ENCODE results near the gene AUTS2. TPM values are rescaled to one million over a fixed set of nuclear protein-coding genes. Genes with fewer than 3 reads are reported as not detected.

AUTS2 gene
- total and polyA plus RNA-seq, 10 donors, result 6.1 to 54.8 (median 29.1) TPM

- TF ChIP-seq POLR2AphosphoS5 (IDR thresholded peaks at IDR 0.05), result no peak
- TF ChIP-seq POLR2A (IDR thresholded peaks at IDR 0.05), result no peak
- TF ChIP-seq, protein P1, sequence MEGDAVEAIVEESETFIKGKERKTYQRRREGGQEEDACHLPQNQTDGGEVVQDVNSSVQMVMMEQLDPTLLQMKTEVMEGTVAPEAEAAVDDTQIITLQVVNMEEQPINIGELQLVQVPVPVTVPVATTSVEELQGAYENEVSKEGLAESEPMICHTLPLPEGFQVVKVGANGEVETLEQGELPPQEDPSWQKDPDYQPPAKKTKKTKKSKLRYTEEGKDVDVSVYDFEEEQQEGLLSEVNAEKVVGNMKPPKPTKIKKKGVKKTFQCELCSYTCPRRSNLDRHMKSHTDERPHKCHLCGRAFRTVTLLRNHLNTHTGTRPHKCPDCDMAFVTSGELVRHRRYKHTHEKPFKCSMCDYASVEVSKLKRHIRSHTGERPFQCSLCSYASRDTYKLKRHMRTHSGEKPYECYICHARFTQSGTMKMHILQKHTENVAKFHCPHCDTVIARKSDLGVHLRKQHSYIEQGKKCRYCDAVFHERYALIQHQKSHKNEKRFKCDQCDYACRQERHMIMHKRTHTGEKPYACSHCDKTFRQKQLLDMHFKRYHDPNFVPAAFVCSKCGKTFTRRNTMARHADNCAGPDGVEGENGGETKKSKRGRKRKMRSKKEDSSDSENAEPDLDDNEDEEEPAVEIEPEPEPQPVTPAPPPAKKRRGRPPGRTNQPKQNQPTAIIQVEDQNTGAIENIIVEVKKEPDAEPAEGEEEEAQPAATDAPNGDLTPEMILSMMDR (IDR thresholded peaks at IDR 0.05 in 8 of 11, conservative IDR thresholded peaks at IDR 0.05 in 3 of 11), result no peak
- 90 to 100% (median 97%) methylated on average over 2 of the region's 2 CpGs for WGBS, 5 donors
These were observed 645.2 kb downstream of the AUTS2 start for GRCh38 chr7:70243443-70243842.

DNA sequence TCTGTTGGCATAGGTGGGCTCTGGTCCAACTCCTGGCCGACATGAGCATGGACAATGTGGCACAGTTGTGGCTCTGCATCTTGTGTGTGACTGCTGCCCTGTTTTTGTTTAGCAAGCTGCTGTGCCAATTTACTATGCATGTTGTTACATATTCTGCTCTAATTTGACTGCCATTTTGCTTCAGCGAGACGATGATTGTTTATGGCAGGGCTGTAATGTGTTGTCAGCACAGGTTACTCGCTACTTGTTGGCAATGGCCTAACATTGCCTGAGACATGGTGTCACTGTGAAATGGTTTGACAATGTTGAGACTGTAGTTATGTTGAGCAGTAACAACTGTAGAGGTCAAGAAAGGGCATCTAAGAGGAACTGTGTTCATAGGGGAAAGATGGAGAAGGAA, 659.6 kb downstream of the AUTS2 start:
- H3K4me3 ChIP-seq, result no peak overlapping the region
- no peaks in the 10 kb centered on the region for H3K4me1 ChIP-seq
- H3K27ac ChIP-seq, result no peak overlapping the region
- H3K36me3 ChIP-seq, result no peaks in the 10 kb centered on the region
- TF ChIP-seq POLR2AphosphoS5 (IDR thresholded peaks at IDR 0.05) (no peak), POLR2A (IDR thresholded peaks at IDR 0.05) (no peak)
- TF ChIP-seq, protein P1 (IDR thresholded peaks at IDR 0.05 in 8 of 11, conservative IDR thresholded peaks at IDR 0.05 in 3 of 11), result no peak
- no peaks in the 10 kb centered on the region for H3K27me3 ChIP-seq (replicated peaks in 1 of 7)
- no peaks in the 10 kb centered on the region for H3K9me3 ChIP-seq
- WGBS, 5 donors, result 84 to 99% (median 92%) methylated on average over 4 of the region's 4 CpGs
- DNase-seq, result no peak
- intact Hi-C loops (cut with DNase I; ENCODE audit: low total_unique reads), result no loop called here

More at GRCh38 chr7:70243443-70243842, 645.2 kb downstream of the AUTS2 start:
- no peaks in the 10 kb centered on the region for H3K27me3 ChIP-seq (replicated peaks in 1 of 7)
- H3K4me1 ChIP-seq, result peaks cover 0 to 1% (median 0%) of the 10 kb centered on the region in 6 donors
- DNase-seq, result no peak
- H3K4me3 ChIP-seq, result no peak overlapping the region
- H3K36me3 ChIP-seq, result no peaks in the 10 kb centered on the region
- intact Hi-C loops (cut with DNase I; ENCODE audit: low total_unique reads), result no loop called here
- no peak overlapping the region for H3K27ac ChIP-seq
- H3K9me3 ChIP-seq, result peaks cover 0 to 5% (median 1%) of the 10 kb centered on the region in 8 donors

DNA sequence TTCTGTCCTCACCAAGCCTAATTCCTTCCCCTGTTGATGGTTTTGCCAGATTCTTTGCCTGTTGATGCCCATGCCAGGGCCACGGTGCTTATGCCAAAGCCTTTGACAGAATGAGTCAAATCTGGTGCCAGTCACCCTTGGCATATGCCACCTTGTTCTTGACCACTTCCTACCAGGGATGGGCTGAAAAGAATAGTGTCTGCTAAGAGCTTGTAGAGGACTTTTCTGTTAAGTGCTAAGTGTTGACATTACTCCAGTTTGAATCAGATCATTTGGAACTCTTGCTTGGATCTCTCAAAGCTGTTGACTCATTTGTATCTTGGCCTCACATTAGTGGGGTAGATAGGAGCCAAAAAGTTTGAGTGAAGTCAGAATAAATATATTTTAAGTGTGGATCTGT, 661.2 kb downstream of the AUTS2 start:
- WGBS, 5 donors, result 64 to 93% (median 76%) methylated on average over 1 of the region's 1 CpG
- no peak for DNase-seq

DNA sequence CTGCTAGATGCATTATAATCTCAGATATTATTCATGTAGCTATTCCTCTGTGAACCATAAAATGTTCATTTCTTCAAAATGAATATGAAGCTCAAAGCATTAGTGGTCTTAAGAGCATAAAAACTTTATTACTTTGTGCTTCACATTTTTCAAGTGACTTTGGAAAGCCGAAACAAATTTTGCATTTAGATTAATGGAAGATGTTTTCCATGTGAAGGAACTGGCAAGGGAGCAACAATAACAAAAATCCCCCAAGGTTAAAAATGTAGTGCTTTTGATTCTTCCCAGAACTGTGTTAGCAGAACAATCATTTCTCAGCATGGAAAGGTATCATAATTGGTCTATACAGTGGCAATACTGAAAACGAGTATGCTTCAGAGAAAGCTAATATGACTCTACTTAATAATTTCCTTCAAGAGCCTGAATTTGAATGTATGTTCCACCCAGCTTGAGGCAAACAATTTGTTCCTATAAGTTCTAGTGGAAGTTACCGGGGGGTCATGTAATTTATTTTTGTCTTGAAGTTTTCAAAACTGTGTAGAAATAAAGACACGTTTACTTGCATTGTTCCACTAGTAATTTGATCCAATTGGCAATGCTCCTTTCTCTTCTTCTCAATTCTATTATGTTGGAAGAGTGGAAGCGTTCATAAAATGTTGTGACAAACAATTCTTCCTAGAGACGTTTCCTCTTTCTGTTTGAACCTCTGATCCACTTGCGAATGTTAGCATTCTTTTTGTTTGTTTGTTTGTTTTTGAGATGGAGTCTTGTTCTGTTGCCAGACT, 665.4 kb downstream of the AUTS2 start:
- 86 to 93% (median 90%) methylated on average over 7 of the region's 7 CpGs for WGBS, 5 donors
- Histone ChIP-seq H3K9me3 (no peaks in the 10 kb centered on the region), H3K4me1 (no peaks in the 10 kb centered on the region), H3K27me3 (replicated peaks in 1 of 7) (no peaks in the 10 kb centered on the region), H3K27ac (no peak overlapping the region), H3K36me3 (no peaks in the 10 kb centered on the region), H3K4me3 (no peak overlapping the region)
- TF ChIP-seq, protein P1 (IDR thresholded peaks at IDR 0.05 in 8 of 11, conservative IDR thresholded peaks at IDR 0.05 in 3 of 11), result no peak
- TF ChIP-seq POLR2A (IDR thresholded peaks at IDR 0.05), result no peak
- TF ChIP-seq POLR2AphosphoS5 (IDR thresholded peaks at IDR 0.05), result no peak
- intact Hi-C loops (cut with DNase I; ENCODE audit: low total_unique reads), result no loop called here
- no peak for DNase-seq

More for the DNA sequence above, 661.2 kb downstream of the AUTS2 start:
- intact Hi-C loops (cut with DNase I; ENCODE audit: low total_unique reads), result no loop called here
- no peak for TF ChIP-seq POLR2AphosphoS5 (IDR thresholded peaks at IDR 0.05)
- TF ChIP-seq, protein P1 (IDR thresholded peaks at IDR 0.05 in 8 of 11, conservative IDR thresholded peaks at IDR 0.05 in 3 of 11), result no peak
- no peak for TF ChIP-seq POLR2A (IDR thresholded peaks at IDR 0.05)
- Histone ChIP-seq H3K36me3 (no peaks in the 10 kb centered on the region), H3K27me3 (replicated peaks in 1 of 7) (no peaks in the 10 kb centered on the region), H3K9me3 (no peaks in the 10 kb centered on the region), H3K4me3 (no peak overlapping the region), H3K4me1 (no peaks in the 10 kb centered on the region), H3K27ac (no peak overlapping the region)

Measured in spleen (tissue), 11 donors.